GM12878 (cell line): ENCODE results near the gene CMTM3. TPM values are rescaled to one million over a fixed set of nuclear protein-coding genes. Genes with fewer than 3 reads are reported as not detected.

Experiments used
- ATAC-seq: fragments of 200-7000 bp; cut with Tn5 transposase; 3 replicates; pipeline ENCODE4 v1.9.1; 2020; ENCODE audit warnings: mild to moderate bottlenecking, moderate library complexity
- BruUV-seq: library from RNA; stranded (reverse); fragments of 400-500 nt; replicated peaks from 2 replicates; lab custom pipeline; 2021; lab: Mats Ljungman, UMichigan
- CTCF ChIA-PET: fragments of 300-600 bp; sonication (Branson Sonifier 250); formaldehyde crosslinking; extraction: SDS; loops from one replicate; lab custom pipeline; 2021; ENCODE audit warnings: inconsistent platforms; lab: Yijun Ruan, JAX
- POLR2A ChIA-PET: fragments of 350-600 bp; formaldehyde crosslinking; extraction: SDS; loops from one replicate; lab custom pipeline; 2021; ENCODE audit warnings: inconsistent platforms; lab: Charles Lee
- RAD21 ChIA-PET: fragments of 300-600 bp; sonication (Branson Sonifier 250); formaldehyde crosslinking; loops from one replicate; lab custom pipeline; 2023; ENCODE audit warnings: antibody characterized with exemption; ENCODE audit not compliant: unreplicated experiment; lab: Charles Lee
- SMC1A ChIA-PET: fragments of 300-600 bp; sonication (Branson Sonifier 250); formaldehyde crosslinking; loops from one replicate; lab custom pipeline; 2023; ENCODE audit not compliant: unreplicated experiment, uncharacterized antibody; lab: Charles Lee
- DNase-seq: peaks from one replicate; pipeline ENCODE4 v3.0.0-alpha.2; 2011; ENCODE audit warnings: low read depth, low spot score
- FAIRE-seq: peaks from 3 replicates; lab custom pipeline; 2011; peaks lifted over from hg19 to GRCh38; lab: Jason Lieb, UNC
- H2AFZ ChIP-seq: 2 replicates; pipeline ENCODE4 v1.6.0; 2011; ENCODE audit warnings: low read depth, low read length, control low read depth; ENCODE audit not compliant: control insufficient read depth
- H3K27ac ChIP-seq: 2 replicates; pipeline ENCODE4 v1.5.1; 2011; ENCODE audit warnings: control low read depth; ENCODE audit not compliant: control insufficient read depth, insufficient read depth
- H3K27me3 ChIP-seq, 2 experiments: replicated peaks in 1 of 2; 2 replicates each; pipeline versions ENCODE4 v1.6.0 to v1.6.1; 2011; ENCODE audit warnings: low read length in 1 of 2; ENCODE audit not compliant: control insufficient read depth in 2 of 2, insufficient read depth in 2 of 2
- H3K36me3 ChIP-seq, 2 experiments: 2 replicates each; pipeline ENCODE4 v1.5.1; 2011; ENCODE audit warnings: low read length in 1 of 2; ENCODE audit not compliant: control insufficient read depth in 2 of 2, insufficient read depth in 2 of 2
- H3K4me1 ChIP-seq: 2 replicates; pipeline ENCODE4 v1.6.1; 2011; ENCODE audit warnings: mild to moderate bottlenecking, low read length, moderate library complexity, mixed read lengths; ENCODE audit not compliant: control insufficient read depth, insufficient read depth
- H3K4me2 ChIP-seq: 2 replicates; pipeline ENCODE4 v1.6.0; 2011; ENCODE audit warnings: control low read depth; ENCODE audit not compliant: control insufficient read depth, insufficient read depth
- H3K4me3 ChIP-seq: fragments of 200-600 bp; sonication (generic); 2 replicates; pipeline ENCODE4 v1.5.1; 2016
- H3K79me2 ChIP-seq: 2 replicates; pipeline ENCODE4 v1.6.0; 2011; ENCODE audit warnings: low read length; ENCODE audit not compliant: control insufficient read depth, insufficient read depth
- H3K9ac ChIP-seq: 2 replicates; pipeline ENCODE4 v1.8.0; 2011; ENCODE audit warnings: low read length, control low read depth, mixed read lengths; ENCODE audit not compliant: control insufficient read depth, insufficient read depth
- H3K9me3 ChIP-seq: replicated peaks from 3 replicates; pipeline ENCODE4 v1.5.1; 2011; ENCODE audit warnings: mild to moderate bottlenecking, low read length; ENCODE audit not compliant: control insufficient read depth, insufficient read depth
- H4K20me1 ChIP-seq: 2 replicates; pipeline ENCODE4 v1.6.0; 2011; ENCODE audit not compliant: control insufficient read depth, insufficient read depth
- FOXM1 ChIP-seq: IDR thresholded peaks from 2 replicates; pipeline ENCODE4 v1.6.1; 2012; ENCODE audit warnings: low read depth, mild to moderate bottlenecking, inconsistent platforms, low read length, moderate library complexity
- RAD21 ChIP-seq: IDR thresholded peaks from 2 replicates; pipeline ENCODE4 v1.6.1; 2011; ENCODE audit warnings: mild to moderate bottlenecking, low read depth, low read length, moderate library complexity; ENCODE audit not compliant: insufficient read depth
- SUPT20H ChIP-seq: IDR thresholded peaks from 2 replicates; pipeline ENCODE4 v1.6.1; 2011; ENCODE audit warnings: low read depth, mild to moderate bottlenecking, low read length, moderate library complexity, borderline replicate concordance; ENCODE audit not compliant: control insufficient read depth
- USF2 ChIP-seq: IDR thresholded peaks from 2 replicates; pipeline ENCODE4 v1.6.1; 2011; ENCODE audit warnings: low read depth, low read length, improper control_type of control experiment, borderline replicate concordance
- WGBS: methylation state at CpG from one replicate; pipeline ENCODE4 v1.1.6; 2016; ENCODE audit warnings: low lambda C conversion rate; ENCODE audit not compliant: insufficient replicate concordance, insufficient coverage; ENCODE audit errors: missing lambda C conversion rate; 5-methylcytosine and 5-hydroxymethylcytosine counted together
- in situ Hi-C: fragments of 300-500 bp; cut with MboI; formaldehyde crosslinking; loops from 9 replicates; pipeline ENCODE4 v1.14.3; 2018; ENCODE audit warnings: mixed read lengths
- intact Hi-C: fragments of 100-400 bp; cut with micrococcal nuclease; formaldehyde crosslinking; loops from one replicate; pipeline ENCODE4 v1.14.2; 2022; ENCODE audit not compliant: unreplicated experiment
- polyA plus RNA-seq, 11 experiments: library from polyadenylated mRNA; depleted of rRNA in 4 of 11; unstranded in 6 of 11; stranded (reverse) in 5 of 11; fragments of >200 nt; fragmentation: Nextera tagmentation in 4 of 11; fragmentation: Illumina TruSeq in 1 of 11; extraction: Ambion mirVana in 4 of 11; extraction: Trizol in 1 of 11; gene quantifications; 1 replicate in 1 of 11; 2 replicates in 10 of 11; pipeline versions ENCODE4 v1.2.1 to v1.2.3, GENCODE V29; 2011 to 2016; ENCODE audit warnings: inconsistent platforms in 2 of 11, missing spikeins in 2 of 11, low read depth in 1 of 11
- total RNA-seq, 4 experiments: library from RNA; depleted of rRNA in 3 of 4; stranded (reverse); fragments of >200 nt in 3 of 4; fragmentation: Illumina TruSeq in 1 of 4; extraction: Trizol in 1 of 4; gene quantifications; 2 replicates each; pipeline versions ENCODE4 v1.2.1 to v1.2.3, GENCODE V29; 2013 to 2021

The CMTM3 gene
- total and polyA plus RNA-seq, 10 of the 15 experiments (the other 5 are each of a cell fraction or from before 2014, with no cell fraction given): 5.4 to 47.4 (median 28.6) TPM

GRCh38 chr16:66637806-66638205 lies 33.3 kb downstream of the CMTM3 start:
- no peak overlapping the region for H3K9ac ChIP-seq
- H3K4me2 ChIP-seq: no peak overlapping the region
- ATAC-seq (no peak), DNase-seq (no peak), FAIRE-seq (no peak)
- H4K20me1 ChIP-seq: no peaks in the 10 kb centered on the region; the same call in 1 of the 2 replicates
- in situ Hi-C loops: no loop called here
- H3K9me3 ChIP-seq: no peaks in the 10 kb centered on the region
- H3K36me3 ChIP-seq: no peaks in the 10 kb centered on the region
- no peak overlapping the region for H3K27ac ChIP-seq
- no peak overlapping the region for H2AFZ ChIP-seq
- ChIA-PET SMC1A (no interaction called here), RAD21 (no interaction called here), CTCF (interaction anchor here (1.2 kb wide), 1 partner anchor 13 kb away, joined by 4 read pairs; no protein-coding TSS in a partner anchor), POLR2A (no interaction called here)
- no peaks in the 10 kb centered on the region for H3K4me1 ChIP-seq
- 46% methylated on average over 3 of the region's 3 CpGs for WGBS
- no peaks in the 10 kb centered on the region for H3K79me2 ChIP-seq
- no TSS peak for BruUV-seq
- H3K4me3 ChIP-seq: no peak overlapping the region
- peaks cover 0 to 1% of the 10 kb centered on the region in 2 experiments; a peak in 2 of 4 replicates for H3K27me3 ChIP-seq
- no peak for TF ChIP-seq FOXM1
- TF ChIP-seq RAD21: no peak
- no peak for TF ChIP-seq SUPT20H
- no peak for TF ChIP-seq USF2
- intact Hi-C loops: no loop called here
